ENCODE results near the gene MYH7B. TPM values are rescaled to one million over a fixed set of nuclear protein-coding genes. Genes with fewer than 3 reads are reported as not detected.

MYH7B gene
- total RNA-seq, 4 donors from 2014 or later, result 0.19 to 0.56 (median 0.40) TPM

DNA sequence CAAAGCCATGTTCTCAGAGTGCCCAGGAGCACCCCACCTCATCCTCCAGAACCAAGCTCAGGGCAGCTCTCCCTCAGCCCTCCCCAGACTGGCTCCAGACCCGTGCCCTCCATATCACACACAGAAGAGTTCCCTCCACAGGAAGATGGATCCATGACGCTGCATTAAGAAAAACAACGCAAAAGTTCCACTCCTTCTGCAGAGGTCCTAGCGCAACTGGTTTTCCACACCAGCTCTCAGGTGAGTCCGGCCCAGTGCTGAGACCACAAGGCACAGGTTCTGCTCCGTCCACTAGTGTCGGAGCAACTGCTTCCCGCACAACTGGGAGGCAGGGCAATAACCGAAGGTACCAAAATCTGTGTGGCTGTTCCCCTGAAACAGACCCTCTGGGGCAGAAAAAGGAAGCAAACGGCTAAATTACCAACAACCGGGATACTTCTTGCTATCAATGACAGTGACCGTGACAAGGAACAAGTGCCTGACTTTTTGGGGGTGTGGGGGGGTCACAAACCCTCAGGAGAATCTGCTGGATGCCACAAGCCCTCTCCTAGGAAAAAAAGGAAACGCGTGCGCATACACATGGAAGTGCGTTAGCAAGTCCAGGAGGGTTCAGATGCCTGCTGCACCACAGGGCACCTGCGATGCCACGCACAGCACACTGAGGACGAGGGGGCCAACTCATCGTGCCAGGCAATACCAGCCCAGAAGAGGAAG, 49.2 kb downstream of the MYH7B start:
- TF ChIP-seq, protein P1, sequence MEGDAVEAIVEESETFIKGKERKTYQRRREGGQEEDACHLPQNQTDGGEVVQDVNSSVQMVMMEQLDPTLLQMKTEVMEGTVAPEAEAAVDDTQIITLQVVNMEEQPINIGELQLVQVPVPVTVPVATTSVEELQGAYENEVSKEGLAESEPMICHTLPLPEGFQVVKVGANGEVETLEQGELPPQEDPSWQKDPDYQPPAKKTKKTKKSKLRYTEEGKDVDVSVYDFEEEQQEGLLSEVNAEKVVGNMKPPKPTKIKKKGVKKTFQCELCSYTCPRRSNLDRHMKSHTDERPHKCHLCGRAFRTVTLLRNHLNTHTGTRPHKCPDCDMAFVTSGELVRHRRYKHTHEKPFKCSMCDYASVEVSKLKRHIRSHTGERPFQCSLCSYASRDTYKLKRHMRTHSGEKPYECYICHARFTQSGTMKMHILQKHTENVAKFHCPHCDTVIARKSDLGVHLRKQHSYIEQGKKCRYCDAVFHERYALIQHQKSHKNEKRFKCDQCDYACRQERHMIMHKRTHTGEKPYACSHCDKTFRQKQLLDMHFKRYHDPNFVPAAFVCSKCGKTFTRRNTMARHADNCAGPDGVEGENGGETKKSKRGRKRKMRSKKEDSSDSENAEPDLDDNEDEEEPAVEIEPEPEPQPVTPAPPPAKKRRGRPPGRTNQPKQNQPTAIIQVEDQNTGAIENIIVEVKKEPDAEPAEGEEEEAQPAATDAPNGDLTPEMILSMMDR (IDR thresholded peaks at IDR 0.05), result no peak
- ATAC-seq (ENCODE audit: low FRiP score) (no peak), DNase-seq (ENCODE audit: low spot score) (no peak)

Small RNA genes within 50 kb of the gene (small RNA-seq; reads per million reads assigned to genes)
- gene MIR499A, result not detected

Other genes with a start within 250 kb of the MYH7B start
- gene NCOA6, start 130.2 kb upstream of the MYH7B start, total RNA-seq, result 10 to 100 TPM; 15.8 to 25.9 (median 20.3) TPM
- 10 to 100 TPM in 2 of 4 donors, 1 to 10 TPM in 2; 8.5 to 13.2 (median 11.2) TPM for gene GGT7, start 83.0 kb upstream of the MYH7B start, total RNA-seq
- 100 to 1,000 TPM in 2 of 4 donors, 10 to 100 TPM in 2; 72.4 to 119 (median 102) TPM for gene ACSS2, start 79.3 kb upstream of the MYH7B start, total RNA-seq
- gene GSS, start 62 bp upstream of the MYH7B start, total RNA-seq, result 10 to 100 TPM; 32.1 to 39.6 (median 33.2) TPM
- gene TRPC4AP, start 136.9 kb downstream of the MYH7B start, total RNA-seq, result 10 to 100 TPM; 59.3 to 87.0 (median 70.1) TPM
- gene EDEM2, start 191.5 kb downstream of the MYH7B start, total RNA-seq, result 10 to 100 TPM; 21.1 to 37.4 (median 26.8) TPM
- gene PROCR, start 216.2 kb downstream of the MYH7B start, total RNA-seq, result 100 to 1,000 TPM; 124 to 266 (median 151) TPM